Chondrocyte (in vitro differentiated cells): ENCODE data around the gene NUCB2. TPM values are rescaled to one million over a fixed set of nuclear protein-coding genes. Genes with fewer than 3 reads are reported as not detected.

Source experiments
- DNase-seq: peaks from one replicate; pipeline ENCODE4 v3.0.0; 2021; ENCODE audit warnings: mixed read lengths, low spot score
- H3K27ac Mint-ChIP-seq: one replicate; pipeline ENCODE4 v1.8.0; 2021; ENCODE audit warnings: mild to moderate bottlenecking, moderate library complexity, mixed read lengths; ENCODE audit not compliant: unreplicated experiment
- H3K27me3 Mint-ChIP-seq: 2 replicates; pipeline ENCODE4 v1.8.0; 2021; ENCODE audit warnings: low read depth, mixed read lengths
- H3K36me3 Mint-ChIP-seq: 2 replicates; pipeline ENCODE4 v1.8.0; 2021; ENCODE audit warnings: low read depth, mixed read lengths
- H3K4me1 Mint-ChIP-seq: 2 replicates; pipeline ENCODE4 v1.8.0; 2021; ENCODE audit warnings: low read depth, mild to moderate bottlenecking, mixed read lengths
- H3K4me3 Mint-ChIP-seq: one replicate; pipeline ENCODE4 v1.8.0; 2021; ENCODE audit warnings: mild to moderate bottlenecking, moderate library complexity, mixed read lengths; ENCODE audit not compliant: unreplicated experiment
- H3K9me3 Mint-ChIP-seq: 2 replicates; pipeline ENCODE4 v1.8.0; 2021; ENCODE audit warnings: low read depth, mixed read lengths
- total RNA-seq: library from RNA; stranded (reverse); gene quantifications from 3 replicates; pipeline ENCODE4 v1.2.1, GENCODE V29; 2021
- TF ChIP-seq, protein P1 (sequence below): fragments of 200-600 bp; sonication (generic); IDR thresholded peaks from 2 replicates; pipeline ENCODE4 v1.5.0; 2021; ENCODE audit warnings: antibody characterized with exemption, mild to moderate bottlenecking, moderate library complexity

NUCB2 gene
- total RNA-seq, 1 donor from 2014 or later, result 134 TPM

- Mint-ChIP-seq H3K27ac (no peak overlapping the region), H3K9me3 (peaks cover 30% of the 10 kb centered on the region), H3K27me3 (no peaks in the 10 kb centered on the region), H3K4me1 (peaks cover 6% of the 10 kb centered on the region), H3K36me3 (peaks cover 36% of the 10 kb centered on the region), H3K4me3 (no peak overlapping the region)
- TF ChIP-seq, protein P1, sequence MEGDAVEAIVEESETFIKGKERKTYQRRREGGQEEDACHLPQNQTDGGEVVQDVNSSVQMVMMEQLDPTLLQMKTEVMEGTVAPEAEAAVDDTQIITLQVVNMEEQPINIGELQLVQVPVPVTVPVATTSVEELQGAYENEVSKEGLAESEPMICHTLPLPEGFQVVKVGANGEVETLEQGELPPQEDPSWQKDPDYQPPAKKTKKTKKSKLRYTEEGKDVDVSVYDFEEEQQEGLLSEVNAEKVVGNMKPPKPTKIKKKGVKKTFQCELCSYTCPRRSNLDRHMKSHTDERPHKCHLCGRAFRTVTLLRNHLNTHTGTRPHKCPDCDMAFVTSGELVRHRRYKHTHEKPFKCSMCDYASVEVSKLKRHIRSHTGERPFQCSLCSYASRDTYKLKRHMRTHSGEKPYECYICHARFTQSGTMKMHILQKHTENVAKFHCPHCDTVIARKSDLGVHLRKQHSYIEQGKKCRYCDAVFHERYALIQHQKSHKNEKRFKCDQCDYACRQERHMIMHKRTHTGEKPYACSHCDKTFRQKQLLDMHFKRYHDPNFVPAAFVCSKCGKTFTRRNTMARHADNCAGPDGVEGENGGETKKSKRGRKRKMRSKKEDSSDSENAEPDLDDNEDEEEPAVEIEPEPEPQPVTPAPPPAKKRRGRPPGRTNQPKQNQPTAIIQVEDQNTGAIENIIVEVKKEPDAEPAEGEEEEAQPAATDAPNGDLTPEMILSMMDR, result no peak
- DNase-seq, result no peak
Measured at GRCh38 chr11:17376493-17376892, 100.0 kb downstream of the NUCB2 start.

GRCh38 chr11:17378655-17379054 lies 102.1 kb downstream of the NUCB2 start:
- H3K27me3 Mint-ChIP-seq, result no peaks in the 10 kb centered on the region
- peaks cover 13% of the 10 kb centered on the region for H3K9me3 Mint-ChIP-seq

DNA sequence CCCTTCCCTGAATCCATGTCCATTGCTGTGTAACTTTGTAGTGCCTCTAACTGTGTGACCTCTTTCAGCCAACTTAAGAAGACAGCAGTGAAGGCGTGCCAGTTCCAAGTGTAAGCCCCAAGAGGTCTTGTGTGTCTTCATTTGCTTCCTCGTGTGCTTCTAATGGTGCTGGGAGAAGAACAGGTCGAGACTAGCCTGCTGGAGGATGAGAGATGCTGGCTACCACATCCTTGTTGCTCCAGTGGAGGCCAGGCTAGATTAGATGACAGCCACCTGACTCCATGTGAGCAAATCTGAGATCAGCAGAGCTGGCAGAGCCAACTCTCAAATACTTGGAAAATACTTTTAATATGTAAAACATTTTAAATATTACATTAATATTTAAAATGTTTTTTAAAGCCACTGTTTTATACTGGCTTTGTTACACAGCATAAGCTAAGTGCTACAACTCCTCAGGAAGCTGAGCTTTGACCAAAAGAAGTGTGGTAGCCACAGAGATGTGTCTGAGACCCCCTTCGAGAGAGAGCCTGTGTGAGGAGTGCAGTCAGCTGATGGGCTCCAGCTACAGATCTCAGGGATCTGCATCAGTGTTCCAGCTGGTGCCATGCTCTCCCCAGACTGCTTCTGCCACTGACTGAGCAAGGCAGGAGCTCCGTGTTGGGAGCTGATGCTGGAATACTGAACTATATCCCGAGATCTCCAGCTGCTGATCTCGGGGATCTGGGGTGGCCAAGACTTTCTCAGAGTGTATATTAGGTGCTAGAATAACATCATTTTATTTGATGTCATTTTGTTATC lies 103.0 kb downstream of the NUCB2 start:
- H3K27ac Mint-ChIP-seq, result no peak overlapping the region
- peaks cover 10% of the 10 kb centered on the region for H3K36me3 Mint-ChIP-seq
- no peaks in the 10 kb centered on the region for H3K27me3 Mint-ChIP-seq
- H3K9me3 Mint-ChIP-seq, result peaks cover 8% of the 10 kb centered on the region
- DNase-seq, result no peak
- no peak overlapping the region for H3K4me3 Mint-ChIP-seq
- TF ChIP-seq, protein P1, result no peak
- H3K4me1 Mint-ChIP-seq, result peaks cover 6% of the 10 kb centered on the region

More at GRCh38 chr11:17378655-17379054, 102.1 kb downstream of the NUCB2 start:
- TF ChIP-seq, protein P1, result no peak
- no peak for DNase-seq
- no peak overlapping the region for H3K4me3 Mint-ChIP-seq
- H3K27ac Mint-ChIP-seq, result no peak overlapping the region
- H3K4me1 Mint-ChIP-seq, result peaks cover 6% of the 10 kb centered on the region
- H3K36me3 Mint-ChIP-seq, result peaks cover 14% of the 10 kb centered on the region

DNA sequence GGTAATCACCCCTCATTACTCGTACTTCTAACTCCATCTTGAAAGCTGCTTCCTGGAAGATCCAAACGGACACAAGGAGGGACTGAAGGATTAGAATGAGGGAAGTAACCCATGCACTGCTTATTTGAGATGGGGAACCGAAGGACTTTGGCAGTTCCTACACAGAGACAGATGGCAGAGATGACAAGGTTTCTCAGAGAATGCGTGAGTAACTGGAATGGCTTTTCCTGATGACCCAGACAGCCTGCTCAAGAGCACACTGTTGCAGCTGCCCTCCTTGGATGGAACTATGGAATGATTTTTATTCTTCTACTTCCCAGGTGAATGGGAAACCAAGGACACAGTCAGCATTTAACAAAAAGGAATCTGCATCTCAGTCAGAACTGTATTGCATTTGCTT lies 104.6 kb downstream of the NUCB2 start:
- H3K4me1 Mint-ChIP-seq, result peaks cover 6% of the 10 kb centered on the region
- H3K27ac Mint-ChIP-seq, result no peak overlapping the region
- no peak for DNase-seq
- no peak overlapping the region for H3K4me3 Mint-ChIP-seq
- peaks cover 6% of the 10 kb centered on the region for H3K36me3 Mint-ChIP-seq
- TF ChIP-seq, protein P1, result no peak
- peaks cover 3% of the 10 kb centered on the region for H3K9me3 Mint-ChIP-seq
- no peaks in the 10 kb centered on the region for H3K27me3 Mint-ChIP-seq

Other genes with a start within 250 kb of the NUCB2 start
- gene RPS13, start 199.1 kb upstream of the NUCB2 start, total RNA-seq, result 633 to 798 TPM (median 644 TPM) in 3 replicates
- gene PIK3C2A, start 68.8 kb upstream of the NUCB2 start, total RNA-seq, result 57.0 to 60.4 TPM (median 59.4 TPM) in 3 replicates
- gene NCR3LG1, start 75.1 kb downstream of the NUCB2 start, total RNA-seq, result 7.5 to 9.4 TPM (median 7.9 TPM) in 3 replicates
- gene KCNJ11, start 111.9 kb downstream of the NUCB2 start, total RNA-seq, result not detected in 3 replicates
- gene ABCC8, start 200.1 kb downstream of the NUCB2 start, total RNA-seq, result not detected in 3 replicates